Measurements from ENCODE around the gene ACADS.

DNA sequence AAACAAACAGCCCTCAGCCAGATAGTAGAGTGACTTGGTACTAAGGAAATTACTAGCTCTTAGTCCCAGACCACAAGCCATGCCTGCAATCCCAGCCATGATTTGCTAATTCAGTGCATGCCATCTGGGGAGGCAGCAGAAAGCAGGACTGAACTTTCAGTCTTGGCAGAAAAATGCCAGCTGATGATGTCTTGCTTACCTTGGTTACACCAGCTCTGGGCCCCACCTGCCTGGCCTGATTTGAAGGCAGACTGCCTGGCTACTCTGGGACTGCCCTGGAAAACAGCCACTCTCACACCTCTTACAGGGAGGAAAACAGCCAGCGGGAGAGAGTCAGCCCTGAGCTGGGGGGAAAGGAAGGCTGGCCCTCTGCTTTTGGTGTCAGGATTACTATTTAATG, 20.0 kb upstream of the ACADS start:
- TF ChIP-seq, protein P1, sequence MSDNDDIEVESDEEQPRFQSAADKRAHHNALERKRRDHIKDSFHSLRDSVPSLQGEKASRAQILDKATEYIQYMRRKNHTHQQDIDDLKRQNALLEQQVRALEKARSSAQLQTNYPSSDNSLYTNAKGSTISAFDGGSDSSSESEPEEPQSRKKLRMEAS (CRISPR knock-in tag; IDR thresholded peaks at IDR 0.05): no peak
- TF ChIP-seq, protein P2, sequence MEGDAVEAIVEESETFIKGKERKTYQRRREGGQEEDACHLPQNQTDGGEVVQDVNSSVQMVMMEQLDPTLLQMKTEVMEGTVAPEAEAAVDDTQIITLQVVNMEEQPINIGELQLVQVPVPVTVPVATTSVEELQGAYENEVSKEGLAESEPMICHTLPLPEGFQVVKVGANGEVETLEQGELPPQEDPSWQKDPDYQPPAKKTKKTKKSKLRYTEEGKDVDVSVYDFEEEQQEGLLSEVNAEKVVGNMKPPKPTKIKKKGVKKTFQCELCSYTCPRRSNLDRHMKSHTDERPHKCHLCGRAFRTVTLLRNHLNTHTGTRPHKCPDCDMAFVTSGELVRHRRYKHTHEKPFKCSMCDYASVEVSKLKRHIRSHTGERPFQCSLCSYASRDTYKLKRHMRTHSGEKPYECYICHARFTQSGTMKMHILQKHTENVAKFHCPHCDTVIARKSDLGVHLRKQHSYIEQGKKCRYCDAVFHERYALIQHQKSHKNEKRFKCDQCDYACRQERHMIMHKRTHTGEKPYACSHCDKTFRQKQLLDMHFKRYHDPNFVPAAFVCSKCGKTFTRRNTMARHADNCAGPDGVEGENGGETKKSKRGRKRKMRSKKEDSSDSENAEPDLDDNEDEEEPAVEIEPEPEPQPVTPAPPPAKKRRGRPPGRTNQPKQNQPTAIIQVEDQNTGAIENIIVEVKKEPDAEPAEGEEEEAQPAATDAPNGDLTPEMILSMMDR (IDR thresholded peaks at IDR 0.05): no peak
- TF ChIP-seq, protein P3, sequence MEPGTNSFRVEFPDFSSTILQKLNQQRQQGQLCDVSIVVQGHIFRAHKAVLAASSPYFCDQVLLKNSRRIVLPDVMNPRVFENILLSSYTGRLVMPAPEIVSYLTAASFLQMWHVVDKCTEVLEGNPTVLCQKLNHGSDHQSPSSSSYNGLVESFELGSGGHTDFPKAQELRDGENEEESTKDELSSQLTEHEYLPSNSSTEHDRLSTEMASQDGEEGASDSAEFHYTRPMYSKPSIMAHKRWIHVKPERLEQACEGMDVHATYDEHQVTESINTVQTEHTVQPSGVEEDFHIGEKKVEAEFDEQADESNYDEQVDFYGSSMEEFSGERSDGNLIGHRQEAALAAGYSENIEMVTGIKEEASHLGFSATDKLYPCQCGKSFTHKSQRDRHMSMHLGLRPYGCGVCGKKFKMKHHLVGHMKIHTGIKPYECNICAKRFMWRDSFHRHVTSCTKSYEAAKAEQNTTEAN (CRISPR knock-in tag; IDR thresholded peaks at IDR 0.05): no peak
- no peak for TF ChIP-seq JUN (CRISPR knock-in tag; IDR thresholded peaks at IDR 0.05)
- no peak for TF ChIP-seq ELF4 (CRISPR knock-in tag; IDR thresholded peaks at IDR 0.05; ENCODE audit: low read depth)
- TF ChIP-seq GTF2I (CRISPR knock-in tag; conservative IDR thresholded peaks at IDR 0.05): no peak
- TF ChIP-seq TEAD1 (CRISPR knock-in tag; IDR thresholded peaks at IDR 0.05): no peak
- TF ChIP-seq, protein P4, sequence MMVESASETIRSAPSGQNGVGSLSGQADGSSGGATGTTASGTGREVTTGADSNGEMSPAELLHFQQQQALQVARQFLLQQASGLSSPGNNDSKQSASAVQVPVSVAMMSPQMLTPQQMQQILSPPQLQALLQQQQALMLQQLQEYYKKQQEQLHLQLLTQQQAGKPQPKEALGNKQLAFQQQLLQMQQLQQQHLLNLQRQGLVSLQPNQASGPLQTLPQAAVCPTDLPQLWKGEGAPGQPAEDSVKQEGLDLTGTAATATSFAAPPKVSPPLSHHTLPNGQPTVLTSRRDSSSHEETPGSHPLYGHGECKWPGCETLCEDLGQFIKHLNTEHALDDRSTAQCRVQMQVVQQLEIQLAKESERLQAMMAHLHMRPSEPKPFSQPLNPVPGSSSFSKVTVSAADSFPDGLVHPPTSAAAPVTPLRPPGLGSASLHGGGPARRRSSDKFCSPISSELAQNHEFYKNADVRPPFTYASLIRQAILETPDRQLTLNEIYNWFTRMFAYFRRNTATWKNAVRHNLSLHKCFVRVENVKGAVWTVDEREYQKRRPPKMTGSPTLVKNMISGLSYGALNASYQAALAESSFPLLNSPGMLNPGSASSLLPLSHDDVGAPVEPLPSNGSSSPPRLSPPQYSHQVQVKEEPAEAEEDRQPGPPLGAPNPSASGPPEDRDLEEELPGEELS (CRISPR knock-in tag; IDR thresholded peaks at IDR 0.05): no peak
- TF ChIP-seq, protein P5, sequence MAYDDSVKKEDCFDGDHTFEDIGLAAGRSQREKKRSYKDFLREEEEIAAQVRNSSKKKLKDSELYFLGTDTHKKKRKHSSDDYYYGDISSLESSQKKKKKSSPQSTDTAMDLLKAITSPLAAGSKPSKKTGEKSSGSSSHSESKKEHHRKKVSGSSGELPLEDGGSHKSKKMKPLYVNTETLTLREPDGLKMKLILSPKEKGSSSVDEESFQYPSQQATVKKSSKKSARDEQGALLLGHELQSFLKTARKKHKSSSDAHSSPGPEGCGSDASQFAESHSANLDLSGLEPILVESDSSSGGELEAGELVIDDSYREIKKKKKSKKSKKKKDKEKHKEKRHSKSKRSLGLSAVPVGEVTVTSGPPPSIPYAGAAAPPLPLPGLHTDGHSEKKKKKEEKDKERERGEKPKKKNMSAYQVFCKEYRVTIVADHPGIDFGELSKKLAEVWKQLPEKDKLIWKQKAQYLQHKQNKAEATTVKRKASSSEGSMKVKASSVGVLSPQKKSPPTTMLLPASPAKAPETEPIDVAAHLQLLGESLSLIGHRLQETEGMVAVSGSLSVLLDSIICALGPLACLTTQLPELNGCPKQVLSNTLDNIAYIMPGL (CRISPR knock-in tag; IDR thresholded peaks at IDR 0.05): no peak

Data from WTC11 (cell line).